ENCODE measurements around the gene KIR2DL4.
"Not testable (repeated sequence)": the region's sequence is repeated elsewhere in the genome, so short reads cannot be mapped to it uniquely, and the experiment has no call there.

KIR2DL4 gene

DNA sequence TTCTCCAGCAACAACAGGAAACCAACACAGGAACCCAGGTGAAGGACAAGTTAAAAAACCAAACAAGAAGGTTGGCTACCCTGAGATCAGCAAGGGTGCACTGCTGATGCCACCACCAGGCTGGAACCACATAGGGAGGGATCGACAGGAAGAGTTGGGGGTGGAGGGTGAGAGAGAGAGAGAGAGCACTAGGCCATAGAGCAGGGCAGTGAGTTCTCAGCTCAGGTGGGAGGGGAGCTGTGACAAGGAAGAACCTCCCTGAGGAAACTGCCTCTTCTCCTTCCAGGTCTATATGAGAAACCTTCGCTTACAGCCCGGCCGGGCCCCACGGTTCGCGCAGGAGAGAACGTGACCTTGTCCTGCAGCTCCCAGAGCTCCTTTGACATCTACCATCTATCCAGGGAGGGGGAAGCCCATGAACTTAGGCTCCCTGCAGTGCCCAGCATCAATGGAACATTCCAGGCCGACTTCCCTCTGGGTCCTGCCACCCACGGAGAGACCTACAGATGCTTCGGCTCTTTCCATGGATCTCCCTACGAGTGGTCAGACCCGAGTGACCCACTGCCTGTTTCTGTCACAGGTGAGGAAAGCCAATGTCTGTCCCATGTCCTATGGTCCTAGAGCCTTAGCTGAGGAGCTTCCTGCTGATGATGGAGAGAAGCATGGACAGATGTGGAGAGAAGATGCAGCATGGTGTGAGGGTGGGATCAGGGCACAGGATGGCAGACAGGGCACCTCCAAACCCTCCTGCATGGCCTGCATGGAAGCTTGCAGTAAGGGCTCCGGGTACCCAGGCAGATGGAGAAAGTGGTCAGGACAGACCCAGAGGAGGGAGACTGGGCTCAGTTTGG, 2.5 kb downstream of the KIR2DL4 start:
- no peak for DNase-seq

DNA sequence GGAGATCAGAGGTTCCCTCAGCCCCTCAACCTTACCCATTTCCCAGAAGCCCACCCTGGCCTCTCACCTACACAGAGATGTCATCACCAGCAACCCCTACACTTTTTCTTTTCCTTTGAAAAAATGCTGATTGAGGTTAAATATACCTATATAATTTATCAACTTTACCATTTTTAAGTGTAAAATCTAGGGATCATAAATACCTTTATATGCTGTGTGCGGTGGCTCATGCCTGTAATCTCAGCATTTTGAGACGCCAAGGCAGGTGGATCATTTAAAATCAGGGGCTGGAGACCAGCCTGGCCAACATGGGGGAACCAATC, 3.1 kb downstream of the KIR2DL4 start:
- no peak for DNase-seq

- not testable (repeated sequence) for DNase-seq
Observed at GRCh38 chr19:54814571-54814970, 11.2 kb downstream of the KIR2DL4 start.

DNA sequence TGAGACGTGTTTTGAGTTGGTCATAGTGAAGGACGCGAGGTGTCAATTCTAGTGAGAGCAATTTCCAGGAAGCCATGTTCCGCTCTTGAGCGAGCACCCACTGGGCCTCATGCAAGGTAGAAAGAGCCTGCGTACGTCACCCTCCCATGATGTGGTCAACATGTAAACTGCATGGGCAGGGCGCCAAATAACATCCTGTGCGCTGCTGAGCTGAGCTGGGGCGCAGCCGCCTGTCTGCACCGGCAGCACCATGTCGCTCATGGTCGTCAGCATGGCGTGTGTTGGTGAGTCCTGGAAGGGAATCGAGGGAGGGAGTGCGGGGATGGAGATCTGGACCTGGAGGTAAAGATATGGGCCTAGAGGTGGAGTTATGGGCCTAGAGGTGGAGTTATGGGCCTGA, 12.8 kb downstream of the KIR2DL4 start, which contains the start of gene KIR3DL1:
TSS of gene KIR3DL1 (plus strand) at position 218 of the 400 bp plus-strand sequence.
- not testable (repeated sequence) for DNase-seq

GRCh38 chr19:54817670-54818536, 14.5 kb downstream of the KIR2DL4 start:
- no peak for DNase-seq

DNA sequence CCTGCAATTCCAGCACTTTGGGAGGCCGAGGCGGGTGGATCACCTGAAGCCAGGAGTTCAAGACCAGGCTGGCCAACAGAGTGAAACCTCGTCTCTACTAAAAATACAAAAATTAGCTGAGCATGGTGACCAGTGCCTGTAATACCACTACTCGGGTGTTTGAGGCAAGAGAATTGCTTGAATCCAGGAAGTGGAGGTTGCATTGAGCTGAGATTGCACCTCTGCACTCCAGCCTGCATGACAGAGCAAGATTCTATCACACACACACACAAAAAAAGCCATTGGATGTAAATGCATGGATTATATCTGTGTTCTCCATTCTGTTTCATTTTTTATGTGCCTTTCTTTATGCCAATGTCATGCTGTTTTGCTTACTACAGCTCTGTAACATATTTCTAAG, 21.0 kb downstream of the KIR2DL4 start:
- DNase-seq, result not testable (repeated sequence)

GRCh38 chr19:54825326-54825725, 21.9 kb downstream of the KIR2DL4 start:
- not testable (repeated sequence) for DNase-seq

DNA sequence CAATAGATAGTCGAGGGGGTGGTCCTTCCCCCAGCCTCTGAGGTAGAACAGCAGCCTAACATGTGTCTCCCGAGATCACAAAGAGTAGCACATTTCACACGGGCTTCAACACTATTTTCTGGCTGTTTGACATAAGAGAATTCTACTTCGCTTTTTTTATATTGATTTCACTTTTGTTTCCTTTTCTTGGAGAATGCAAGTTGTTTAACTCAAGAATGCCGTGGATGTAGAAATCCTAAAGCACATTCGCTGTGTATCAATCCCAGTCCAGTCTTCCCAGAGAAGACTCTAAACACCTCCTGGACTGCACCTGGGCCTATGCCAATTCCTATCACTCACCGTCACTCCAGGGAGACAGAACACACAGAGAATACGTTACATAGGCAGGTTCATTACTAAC, 24.7 kb downstream of the KIR2DL4 start:
- not testable (repeated sequence) for DNase-seq

DNA sequence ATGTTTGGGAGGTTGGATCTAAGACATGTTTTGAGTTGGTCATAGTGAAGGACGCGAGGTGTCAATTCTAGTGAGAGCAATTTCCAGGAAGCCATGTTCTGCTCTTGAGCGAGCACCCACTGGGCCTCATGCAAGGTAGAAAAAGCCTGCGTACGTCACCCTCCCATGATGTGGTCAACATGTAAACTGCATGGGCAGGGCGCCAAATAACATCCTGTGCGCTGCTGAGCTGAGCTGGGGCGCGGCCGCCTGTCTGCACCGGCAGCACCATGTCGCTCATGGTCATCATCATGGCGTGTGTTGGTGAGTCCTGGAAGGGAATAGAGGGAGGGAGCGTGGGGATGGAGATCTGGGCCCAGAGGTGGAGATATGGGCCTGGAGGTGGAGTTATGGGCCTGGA, 29.1 kb downstream of the KIR2DL4 start, which contains the start of gene KIR2DS4:
TSS of gene KIR2DS4 (plus strand) at position 181 of the 400 bp plus-strand sequence.
- not testable (repeated sequence) for DNase-seq

DNA sequence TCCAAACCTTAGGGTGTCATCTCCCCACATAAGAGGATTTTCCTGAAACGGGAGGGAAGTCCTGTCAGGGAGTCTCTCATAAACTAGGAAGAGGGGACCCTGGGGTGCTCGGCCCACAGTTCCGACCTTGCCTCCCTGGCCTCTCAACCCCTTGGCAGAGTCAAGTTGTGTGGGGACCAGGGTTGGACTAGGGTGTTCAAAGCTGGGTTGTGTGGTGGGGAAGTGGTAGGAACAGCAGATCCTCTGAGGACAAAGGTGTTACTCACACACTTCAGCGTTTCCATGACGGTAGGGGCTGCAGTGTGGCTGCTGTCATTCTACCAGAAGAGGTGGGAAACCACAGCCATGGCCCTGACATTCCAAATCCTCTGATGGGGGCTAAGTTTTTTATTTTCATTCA, 31.7 kb downstream of the KIR2DL4 start:
- DNase-seq, result not testable (repeated sequence)

GRCh38 chr19:54837522-54837921, 34.1 kb downstream of the KIR2DL4 start:
- DNase-seq, result not testable (repeated sequence)

DNA sequence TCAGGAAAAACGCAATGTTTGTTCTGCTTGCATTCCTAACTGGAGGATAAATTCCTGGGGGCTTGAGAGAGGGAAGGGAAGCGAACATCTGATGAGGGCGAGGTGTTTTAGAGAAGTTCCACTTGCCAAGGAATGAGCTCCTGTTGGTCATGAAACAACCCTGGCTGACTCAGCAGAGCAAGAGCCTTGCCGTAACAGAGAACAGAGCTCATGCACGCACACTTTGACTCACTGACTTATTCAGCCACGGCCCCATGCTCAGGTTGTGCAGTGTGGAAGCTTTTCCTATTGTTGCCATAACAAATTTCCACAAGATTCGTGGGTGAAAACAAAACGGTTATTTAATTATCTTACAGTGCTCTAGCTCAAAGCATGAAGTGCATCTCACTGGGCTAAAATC, 39.8 kb downstream of the KIR2DL4 start:
- not testable (repeated sequence) for DNase-seq

DNA sequence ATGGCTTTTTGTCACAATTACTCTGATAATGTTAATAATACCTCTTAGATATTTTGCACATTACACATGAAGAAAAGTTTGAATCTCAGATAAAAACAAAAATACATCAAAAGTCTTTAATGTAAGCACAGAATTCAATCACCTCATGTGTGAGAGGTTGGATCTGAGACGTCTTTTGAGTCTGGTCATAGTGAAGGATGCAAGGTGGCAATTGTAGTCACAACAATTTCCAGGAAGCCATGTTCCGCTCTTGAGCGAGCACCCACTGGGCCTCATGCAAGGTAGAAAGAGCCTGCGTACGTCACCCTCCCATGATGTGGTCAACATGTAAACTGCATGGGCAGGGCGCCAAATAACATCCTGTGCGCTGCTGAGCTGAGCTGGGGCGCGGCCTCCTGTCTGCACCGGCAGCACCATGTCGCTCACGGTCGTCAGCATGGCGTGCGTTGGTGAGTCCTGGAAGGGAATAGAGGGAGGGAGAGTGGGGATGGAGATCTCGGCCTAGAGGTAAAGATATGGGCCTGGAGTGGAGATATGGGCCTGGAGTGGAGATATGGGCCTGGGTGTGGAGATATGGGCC, 46.7 kb downstream of the KIR2DL4 start, which contains the start of gene KIR3DL2:
TSS of gene KIR3DL2 (plus strand) at position 383 of the 580 bp plus-strand sequence. CDS start at position 416, 33 bp downstream.
- not testable (repeated sequence) for DNase-seq

- no peak for DNase-seq
Observed at GRCh38 chr19:54850930-54851329, 47.5 kb downstream of the KIR2DL4 start.

GRCh38 chr19:54851353-54851752, 47.9 kb downstream of the KIR2DL4 start:
- no peak for DNase-seq

DNA sequence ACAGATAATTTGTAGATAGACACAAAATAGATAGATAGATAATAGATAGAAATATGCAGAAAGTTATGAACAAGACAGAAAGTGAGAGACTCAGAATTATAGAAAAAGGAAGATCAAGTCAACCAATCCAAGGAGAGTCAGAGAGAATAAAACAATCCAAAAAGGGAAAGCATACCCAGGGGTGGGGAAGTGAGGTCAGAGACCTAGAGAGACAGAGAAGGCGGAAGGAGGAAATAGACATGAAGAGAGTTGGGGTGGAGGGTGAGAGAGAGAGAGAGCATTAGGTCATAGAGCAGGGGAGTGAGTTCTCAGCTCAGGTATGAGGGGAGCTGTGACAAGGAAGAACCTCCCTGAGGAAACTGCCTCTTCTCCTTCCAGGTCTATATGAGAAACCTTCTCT, 51.8 kb downstream of the KIR2DL4 start:
- not testable (repeated sequence) for DNase-seq

GRCh38 chr19:54858476-54858875, 55.1 kb downstream of the KIR2DL4 start:
- DNase-seq, result not testable (repeated sequence)

DNA sequence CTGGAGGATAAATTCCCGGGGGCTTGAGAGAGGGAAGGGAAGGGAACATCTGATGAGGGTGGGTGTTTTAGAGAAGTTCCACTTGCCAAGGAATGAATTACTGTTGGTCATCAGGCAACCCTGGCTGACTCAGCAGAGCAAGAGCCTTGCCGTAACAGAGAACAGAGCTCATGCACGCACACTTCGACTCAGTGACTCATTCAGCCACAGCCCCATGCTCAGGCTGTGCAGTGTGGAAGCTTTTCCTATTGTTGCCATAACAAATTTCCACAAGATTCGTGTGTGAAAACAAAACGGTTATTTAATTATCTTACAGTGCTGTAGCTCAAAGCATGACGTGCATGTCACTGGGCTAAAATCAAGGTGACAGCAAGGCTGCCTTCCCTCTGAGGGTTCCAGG, 56.0 kb downstream of the KIR2DL4 start:
- DNase-seq, result not testable (repeated sequence)

GRCh38 chr19:54863459-54863858, 60.0 kb downstream of the KIR2DL4 start:
- not testable (repeated sequence) for DNase-seq

Measured in activated effector memory CD4-positive, alpha-beta T cell treated with anti-CD3 and anti-CD28 coated beads, Interleukin-2, amount 50 U/mL, for 16 hours (primary cell).